BE2C (cell line): ENCODE data around the gene SIX3.
A peak's percentile ranks its signal among the peaks of the same experiment; 100 is the strongest.

Experiments
- DNase-seq: peaks from one replicate; pipeline ENCODE4 v3.0.0-alpha.2; 2020
- H3K27me3 ChIP-seq: fragments of 250-450 bp; sonication (Bioruptor Pico); 2 replicates; pipeline ENCODE4 v1.5.1; 2020; ENCODE audit warnings: mild to moderate bottlenecking
- H3K36me3 ChIP-seq: fragments of 250-450 bp; sonication (Bioruptor Pico); 2 replicates; pipeline ENCODE4 v1.5.1; 2020; ENCODE audit warnings: mild to moderate bottlenecking
- H3K4me1 ChIP-seq: fragments of 250-450 bp; sonication (Bioruptor Pico); 2 replicates; pipeline ENCODE4 v1.5.1; 2020
- H3K4me3 ChIP-seq: 2 replicates; pipeline ENCODE4 v1.5.1; 2011; ENCODE audit warnings: low read depth, low read length
- H3K9me3 ChIP-seq: fragments of 250-450 bp; sonication (Bioruptor Pico); 2 replicates; pipeline ENCODE4 v1.5.1; 2020
- TF ChIP-seq, protein P1 (sequence below): IDR thresholded peaks from 2 replicates; pipeline ENCODE4 v1.5.1; 2012; ENCODE audit warnings: mild to moderate bottlenecking, low read depth, low read length

Gene SIX3

DNA sequence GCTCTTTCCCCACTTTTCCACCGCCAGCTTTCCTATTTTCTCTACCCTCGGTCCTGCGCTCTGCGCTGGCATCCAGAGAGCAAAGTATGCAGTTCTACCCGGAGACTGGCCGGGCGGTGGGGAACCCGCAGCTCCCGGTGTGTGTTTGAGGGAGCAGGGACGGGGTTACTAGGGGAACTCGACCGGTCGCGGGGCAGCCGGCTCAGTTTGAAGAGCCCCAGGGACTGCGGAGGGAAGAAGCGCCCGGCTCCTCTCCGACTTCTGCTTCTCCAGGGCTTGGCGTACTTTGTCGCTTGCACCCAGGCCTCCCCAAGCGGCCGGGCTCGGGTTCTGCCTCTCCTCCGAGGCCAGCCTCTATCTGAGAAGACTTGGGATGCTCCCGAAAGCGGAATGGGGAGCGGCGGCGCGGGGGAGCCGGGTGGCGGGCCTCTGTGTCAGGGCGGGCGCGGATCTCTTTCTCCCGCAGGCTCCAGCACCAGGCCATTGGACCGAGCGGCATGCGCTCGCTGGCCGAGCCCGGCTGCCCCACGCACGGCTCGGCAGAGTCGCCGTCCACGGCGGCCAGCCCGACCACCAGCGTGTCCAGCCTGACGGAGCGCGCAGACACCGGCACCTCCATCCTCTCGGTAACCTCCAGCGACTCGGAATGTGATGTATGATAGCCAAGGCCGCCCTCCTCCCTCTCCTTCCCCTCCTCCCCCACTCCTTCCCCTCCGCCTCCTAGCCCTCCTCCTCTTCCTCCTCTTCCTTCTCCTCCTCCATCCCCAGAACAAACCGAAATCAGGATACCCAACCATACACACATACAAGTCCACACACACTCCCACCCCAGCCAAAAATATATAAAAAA is 2.8 kb downstream of the SIX3 start:
- Histone ChIP-seq H3K27me3 (no peaks in the 10 kb centered on the region), H3K4me1 (peaks cover 8% of the 10 kb centered on the region), H3K36me3 (peaks cover 32% of the 10 kb centered on the region), H3K9me3 (no peaks in the 10 kb centered on the region), H3K4me3 (peak overlapping the region; percentile 98)
- TF ChIP-seq, protein P1, sequence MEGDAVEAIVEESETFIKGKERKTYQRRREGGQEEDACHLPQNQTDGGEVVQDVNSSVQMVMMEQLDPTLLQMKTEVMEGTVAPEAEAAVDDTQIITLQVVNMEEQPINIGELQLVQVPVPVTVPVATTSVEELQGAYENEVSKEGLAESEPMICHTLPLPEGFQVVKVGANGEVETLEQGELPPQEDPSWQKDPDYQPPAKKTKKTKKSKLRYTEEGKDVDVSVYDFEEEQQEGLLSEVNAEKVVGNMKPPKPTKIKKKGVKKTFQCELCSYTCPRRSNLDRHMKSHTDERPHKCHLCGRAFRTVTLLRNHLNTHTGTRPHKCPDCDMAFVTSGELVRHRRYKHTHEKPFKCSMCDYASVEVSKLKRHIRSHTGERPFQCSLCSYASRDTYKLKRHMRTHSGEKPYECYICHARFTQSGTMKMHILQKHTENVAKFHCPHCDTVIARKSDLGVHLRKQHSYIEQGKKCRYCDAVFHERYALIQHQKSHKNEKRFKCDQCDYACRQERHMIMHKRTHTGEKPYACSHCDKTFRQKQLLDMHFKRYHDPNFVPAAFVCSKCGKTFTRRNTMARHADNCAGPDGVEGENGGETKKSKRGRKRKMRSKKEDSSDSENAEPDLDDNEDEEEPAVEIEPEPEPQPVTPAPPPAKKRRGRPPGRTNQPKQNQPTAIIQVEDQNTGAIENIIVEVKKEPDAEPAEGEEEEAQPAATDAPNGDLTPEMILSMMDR, result no peak
- peak; percentile 61 for DNase-seq

DNA sequence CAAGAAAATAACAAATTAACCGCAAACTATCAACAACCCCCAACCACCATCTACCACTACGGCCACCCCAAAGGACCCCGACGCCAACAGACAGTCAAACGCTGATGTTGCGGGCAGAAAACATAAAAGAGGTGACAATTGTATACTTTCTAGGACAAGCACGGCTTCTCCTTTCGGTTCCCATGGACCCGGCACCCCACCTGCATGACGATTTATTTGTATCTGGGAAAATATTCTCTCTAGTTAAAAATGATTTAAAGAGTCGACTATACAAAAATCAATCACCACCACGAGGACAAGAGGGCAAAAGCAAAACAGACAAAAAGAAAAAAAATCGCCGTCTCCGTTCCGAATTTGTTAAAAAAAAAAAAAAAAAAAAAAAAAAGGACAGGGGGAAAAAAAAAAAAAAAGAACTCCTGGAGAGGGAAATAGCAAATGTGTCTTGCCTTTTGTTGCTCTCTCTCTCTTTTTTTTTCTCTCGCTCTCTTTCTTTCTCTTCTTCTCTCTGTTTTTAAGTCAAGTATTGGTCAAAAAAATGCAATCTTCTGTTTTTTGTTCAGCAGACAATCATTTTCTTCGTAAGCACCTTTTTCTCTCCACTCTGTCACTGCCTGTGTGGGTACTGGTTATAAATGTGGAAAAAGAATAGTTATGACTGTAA is 3.6 kb downstream of the SIX3 start:
- Histone ChIP-seq H3K4me3 (peak overlapping the region; percentile 98), H3K9me3 (no peaks in the 10 kb centered on the region), H3K27me3 (no peaks in the 10 kb centered on the region), H3K4me1 (peaks cover 8% of the 10 kb centered on the region), H3K36me3 (peaks cover 34% of the 10 kb centered on the region)
- peak; percentile 3 for DNase-seq
- TF ChIP-seq, protein P1, result no peak

DNA sequence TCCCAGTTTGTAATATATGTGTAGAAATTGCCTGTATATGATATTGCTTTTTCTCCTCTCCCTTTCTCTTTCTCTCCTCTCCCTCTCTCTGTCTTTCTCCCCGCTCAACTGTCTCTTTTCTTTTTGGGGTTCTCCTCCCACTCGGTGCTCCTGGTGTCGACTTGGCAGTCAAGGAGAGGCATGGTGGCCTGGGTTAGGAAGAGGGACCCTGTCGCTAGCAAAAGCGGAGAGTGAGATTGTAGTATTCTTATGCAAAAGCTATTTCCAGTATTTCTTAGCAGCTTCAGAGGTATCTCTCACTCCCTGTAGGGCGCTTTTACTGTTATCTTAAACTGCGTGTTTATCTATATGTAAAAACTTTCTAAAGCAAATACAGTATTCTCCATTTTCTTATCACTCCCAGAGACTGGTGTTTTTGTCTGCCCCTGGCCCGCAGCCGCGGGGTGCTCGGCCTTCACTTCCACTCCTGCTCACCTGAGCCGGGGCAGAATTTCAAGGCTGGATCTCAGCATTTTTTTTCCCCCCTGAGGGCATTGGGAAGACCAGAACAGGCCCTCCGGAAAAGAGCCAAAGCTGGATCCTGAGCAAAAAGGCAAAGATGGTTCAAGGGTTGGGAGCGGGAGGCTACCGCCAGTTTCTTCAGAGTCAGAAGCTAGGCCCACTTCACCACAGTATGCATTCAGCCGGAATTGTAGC is 4.3 kb downstream of the SIX3 start:
- Histone ChIP-seq H3K27me3 (no peaks in the 10 kb centered on the region), H3K4me1 (peaks cover 8% of the 10 kb centered on the region), H3K36me3 (peaks cover 34% of the 10 kb centered on the region), H3K4me3 (peak overlapping the region; percentile 98), H3K9me3 (no peaks in the 10 kb centered on the region)
- peak; percentile 6 for DNase-seq
- TF ChIP-seq, protein P1, result no peak

DNA sequence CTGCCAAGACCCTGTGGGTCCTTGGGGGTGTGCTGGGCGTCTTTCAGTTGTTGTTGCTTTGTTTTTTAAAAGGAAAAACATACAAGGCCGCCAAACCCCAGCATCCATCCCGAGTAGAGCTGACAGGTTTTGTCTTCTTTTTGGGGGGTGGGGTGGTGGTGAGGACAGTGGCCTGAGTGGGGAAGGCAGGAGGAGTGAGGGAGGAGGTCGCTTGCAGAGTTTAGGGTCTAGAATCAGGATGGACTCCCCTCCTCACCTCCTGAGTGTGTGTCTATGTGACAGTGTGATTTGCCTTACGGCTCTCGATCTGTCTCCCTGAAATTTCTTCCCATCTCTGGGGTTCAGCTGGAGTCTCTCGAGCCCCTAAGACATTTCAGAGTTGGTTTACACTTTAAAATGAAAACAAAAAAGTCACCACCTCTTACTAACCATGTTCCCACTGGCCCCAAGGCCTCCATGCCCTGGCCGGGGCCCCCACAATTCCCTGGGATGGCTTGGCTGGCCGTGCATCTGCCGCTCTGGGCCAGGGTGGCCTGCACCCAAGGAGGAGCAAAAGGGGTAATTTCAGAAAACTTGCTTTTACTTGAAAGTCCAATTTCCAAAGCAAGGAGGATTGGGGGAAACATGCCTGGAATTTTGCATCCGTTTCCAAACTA is 5.0 kb downstream of the SIX3 start:
- H3K27me3 ChIP-seq, result no peaks in the 10 kb centered on the region
- no peak overlapping the region for H3K4me3 ChIP-seq
- H3K9me3 ChIP-seq, result no peaks in the 10 kb centered on the region

DNA sequence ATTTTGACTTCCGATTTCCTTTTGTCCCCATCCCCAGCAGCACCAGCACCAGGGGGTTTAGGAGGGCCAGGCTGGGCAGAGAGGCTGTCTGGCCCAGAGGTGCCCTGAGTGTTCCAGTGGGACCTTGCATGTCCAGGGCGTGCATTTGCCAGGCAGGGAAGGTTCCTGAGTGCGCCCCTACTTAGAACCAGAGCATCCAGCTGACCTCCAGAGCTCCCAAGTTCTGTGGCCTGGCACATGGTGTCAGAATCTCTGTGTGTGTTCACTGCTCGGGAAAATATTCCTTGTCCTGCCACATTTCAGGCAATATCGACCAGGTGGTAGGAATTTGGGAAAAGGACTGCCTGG is 5.5 kb downstream of the SIX3 start:
- DNase-seq, result peak; percentile 3
- TF ChIP-seq, protein P1, result no peak
- H3K9me3 ChIP-seq, result no peaks in the 10 kb centered on the region
- no peaks in the 10 kb centered on the region for H3K27me3 ChIP-seq
- H3K4me1 ChIP-seq, result peaks cover 4% of the 10 kb centered on the region
- peaks cover 38% of the 10 kb centered on the region for H3K36me3 ChIP-seq
- no peak overlapping the region for H3K4me3 ChIP-seq

More for the DNA sequence above, 5.0 kb downstream of the SIX3 start:
- peaks cover 4% of the 10 kb centered on the region for H3K4me1 ChIP-seq
- peak; percentile 7 for DNase-seq
- TF ChIP-seq, protein P1, result no peak
- H3K36me3 ChIP-seq, result peaks cover 35% of the 10 kb centered on the region
